Prostate gland (tissue), 2 donors: ENCODE data around the gene IL11RA. TPM values are rescaled to one million over a fixed set of nuclear protein-coding genes. Genes with fewer than 3 reads are reported as not detected.

Source experiments
- DNase-seq: peaks from one replicate; pipeline ENCODE4 v3.0.0-alpha.2; 2019; ENCODE audit warnings: low spot score
- H3K27ac ChIP-seq, 2 donors: fragments of 200-600 bp; sonication (generic); 2 replicates each; pipeline ENCODE4 v1.5.1; 2017 to 2019
- H3K27me3 ChIP-seq: fragments of 200-600 bp; sonication (generic); replicated peaks from 2 replicates; pipeline ENCODE4 v1.5.1; 2019; ENCODE audit not compliant: insufficient read depth
- H3K36me3 ChIP-seq, 2 donors: fragments of 200-600 bp; sonication (generic); 1 replicate in 1 of 2; 2 replicates in 1 of 2; pipeline versions ENCODE4 v1.5.1 to v1.8.1; 2017 to 2019
- H3K4me1 ChIP-seq: fragments of 200-600 bp; sonication (generic); replicated peaks from 2 replicates; pipeline ENCODE4 v1.5.1; 2019
- H3K4me3 ChIP-seq, 2 donors: fragments of 200-600 bp; sonication (generic); 2 replicates each; pipeline ENCODE4 v1.5.1; 2017 to 2019
- H3K9me3 ChIP-seq: fragments of 200-600 bp; sonication (generic); 2 replicates; pipeline ENCODE4 v1.5.1; 2017
- POLR2A ChIP-seq: fragments of 450-650 bp; IDR thresholded peaks from one replicate; pipeline ENCODE4 v1.6.1; 2016; ENCODE audit warnings: antibody characterized with exemption, mild to moderate bottlenecking
- POLR2AphosphoS5 ChIP-seq: sonication (generic); formaldehyde crosslinking; IDR thresholded peaks from one replicate; pipeline ENCODE4 v1.6.1; 2017; ENCODE audit warnings: antibody characterized with exemption
- WGBS: methylation state at CpG from one replicate; pipeline ENCODE4 v1.1.5; 2018; 5-methylcytosine and 5-hydroxymethylcytosine counted together
- intact Hi-C: fragments of 100-400 bp; cut with DNase I; formaldehyde crosslinking; loops from one replicate; pipeline ENCODE4 v1.14.2; 2022
- total RNA-seq, 2 donors: library from RNA; depleted of rRNA; stranded (reverse); fragments of >200 nt; gene quantifications; one replicate each; pipeline ENCODE4 v1.1.0, GENCODE V29; 2016
- TF ChIP-seq, protein P1 (sequence below), 4 experiments: fragments of 200-600 bp in 2 of 4; fragments of 450-650 bp in 2 of 4; sonication (generic) in 2 of 4; IDR thresholded peaks; 1 replicate in 3 of 4; 2 replicates in 1 of 4; pipeline ENCODE4 v1.5.1; 2016 to 2019; ENCODE audit warnings: antibody characterized with exemption in 4 of 4, mild to moderate bottlenecking in 2 of 4, moderate library complexity in 2 of 4

Gene IL11RA
- total RNA-seq, 2 donors from 2014 or later, result 25.8 to 73.5 TPM

DNA sequence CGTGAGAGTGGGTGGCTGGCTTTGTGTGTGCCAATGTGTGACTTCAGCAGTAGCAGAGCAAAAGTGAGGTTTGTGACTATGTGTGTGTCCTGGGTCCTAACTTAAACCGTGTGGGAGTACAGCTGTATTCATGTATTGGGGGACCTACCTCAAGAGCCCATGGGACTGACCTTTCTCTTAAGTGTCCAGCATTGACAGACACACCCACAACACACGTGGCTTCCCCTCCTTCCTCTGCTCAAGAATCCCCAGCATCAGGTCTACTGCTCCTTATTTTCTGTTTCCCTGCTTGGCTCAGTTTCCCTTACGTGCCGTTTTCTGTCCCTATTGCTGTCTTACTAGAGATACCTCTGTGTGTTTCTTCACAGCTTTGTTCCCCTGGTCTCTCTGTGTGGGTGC, 616 bp downstream of the IL11RA start:
- TF ChIP-seq, protein P1, sequence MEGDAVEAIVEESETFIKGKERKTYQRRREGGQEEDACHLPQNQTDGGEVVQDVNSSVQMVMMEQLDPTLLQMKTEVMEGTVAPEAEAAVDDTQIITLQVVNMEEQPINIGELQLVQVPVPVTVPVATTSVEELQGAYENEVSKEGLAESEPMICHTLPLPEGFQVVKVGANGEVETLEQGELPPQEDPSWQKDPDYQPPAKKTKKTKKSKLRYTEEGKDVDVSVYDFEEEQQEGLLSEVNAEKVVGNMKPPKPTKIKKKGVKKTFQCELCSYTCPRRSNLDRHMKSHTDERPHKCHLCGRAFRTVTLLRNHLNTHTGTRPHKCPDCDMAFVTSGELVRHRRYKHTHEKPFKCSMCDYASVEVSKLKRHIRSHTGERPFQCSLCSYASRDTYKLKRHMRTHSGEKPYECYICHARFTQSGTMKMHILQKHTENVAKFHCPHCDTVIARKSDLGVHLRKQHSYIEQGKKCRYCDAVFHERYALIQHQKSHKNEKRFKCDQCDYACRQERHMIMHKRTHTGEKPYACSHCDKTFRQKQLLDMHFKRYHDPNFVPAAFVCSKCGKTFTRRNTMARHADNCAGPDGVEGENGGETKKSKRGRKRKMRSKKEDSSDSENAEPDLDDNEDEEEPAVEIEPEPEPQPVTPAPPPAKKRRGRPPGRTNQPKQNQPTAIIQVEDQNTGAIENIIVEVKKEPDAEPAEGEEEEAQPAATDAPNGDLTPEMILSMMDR (IDR thresholded peaks at IDR 0.05), result no peak
- TF ChIP-seq POLR2A, result no peak
- no peak for TF ChIP-seq POLR2AphosphoS5
- Histone ChIP-seq H3K4me1 (peaks cover 25% of the 10 kb centered on the region), H3K9me3 (no peaks in the 10 kb centered on the region), H3K36me3 (peaks cover 4 to 5% of the 10 kb centered on the region in 2 donors), H3K4me3 (peak overlapping the region in 1 of 2 donors; percentile 23), H3K27ac (peak overlapping the region; percentile 79 to 83), H3K27me3 (no peaks in the 10 kb centered on the region)
- 28% methylated on average over 5 of the region's 5 CpGs for WGBS
- no peak for DNase-seq
- intact Hi-C loops, result no loop called here

DNA sequence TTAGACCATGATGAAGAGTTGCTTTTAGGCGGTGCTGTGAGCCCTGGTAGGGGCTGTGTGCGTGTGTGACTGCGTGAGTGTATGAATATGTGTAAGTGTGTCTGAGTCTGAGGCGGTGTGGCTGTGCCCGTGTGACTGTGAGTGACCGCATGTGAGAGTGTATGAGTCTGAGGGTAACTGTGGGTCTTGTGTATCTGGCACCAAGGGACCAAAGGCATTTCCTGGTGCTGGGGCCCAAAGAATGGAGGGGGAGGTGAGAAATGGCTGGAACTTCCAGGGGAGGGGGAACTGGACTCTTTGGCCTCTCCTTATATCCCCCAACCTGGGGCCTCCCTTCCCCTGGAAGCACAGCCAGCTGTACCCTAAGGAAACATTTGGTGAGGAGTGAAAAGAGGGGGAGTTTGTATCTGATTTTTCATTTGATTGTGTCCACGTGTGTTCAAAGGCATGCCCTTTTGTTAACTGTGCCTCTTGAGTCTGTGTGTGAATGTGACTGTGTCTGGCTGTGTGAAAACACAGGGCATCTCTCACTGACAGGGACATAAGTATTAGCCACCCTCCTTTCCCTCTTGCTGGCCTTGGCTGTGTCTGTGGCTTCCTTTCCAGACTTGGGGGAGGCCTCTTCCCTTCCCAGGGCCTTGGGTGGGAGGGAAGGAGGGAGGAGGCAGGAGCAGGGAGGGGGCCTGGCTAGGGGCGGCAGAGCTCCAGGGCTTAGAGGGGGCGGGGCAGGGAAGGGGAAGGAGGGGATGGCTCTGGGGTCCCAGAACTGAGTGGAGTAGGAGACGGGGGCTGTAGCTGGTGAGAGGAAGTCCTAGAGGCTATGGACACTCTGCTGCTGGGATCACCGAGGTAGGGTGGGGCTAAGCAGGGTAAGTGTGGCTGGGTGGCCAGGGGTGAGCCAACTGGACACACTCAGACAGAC, 1.4 kb downstream of the IL11RA start:
- Histone ChIP-seq H3K36me3 (peaks cover 4 to 5% of the 10 kb centered on the region in 2 donors), H3K4me3 (no peak overlapping the region), H3K4me1 (peaks cover 20% of the 10 kb centered on the region), H3K27me3 (no peaks in the 10 kb centered on the region), H3K27ac (peak overlapping the region; percentile 38 to 65), H3K9me3 (no peaks in the 10 kb centered on the region)
- TF ChIP-seq POLR2A (no peak), POLR2AphosphoS5 (no peak)
- TF ChIP-seq, protein P1 (IDR thresholded peaks at IDR 0.05), result no peak
- 44% methylated on average over 11 of the region's 11 CpGs for WGBS
- no peak for DNase-seq
- intact Hi-C loops, result no loop called here

- H3K4me3 ChIP-seq, result no peak overlapping the region
- H3K36me3 ChIP-seq, result peaks cover 0 to 4% of the 10 kb centered on the region in 2 donors
- peaks cover 20% of the 10 kb centered on the region for H3K4me1 ChIP-seq
- intact Hi-C loops, result no loop called here
- TF ChIP-seq POLR2A, result no peak
- peak; percentile 67 for TF ChIP-seq POLR2AphosphoS5
- TF ChIP-seq, protein P1 (IDR thresholded peaks at IDR 0.05), result no peak
- H3K9me3 ChIP-seq, result no peaks in the 10 kb centered on the region
- H3K27me3 ChIP-seq, result no peaks in the 10 kb centered on the region
- peak; percentile 66 for DNase-seq
- H3K27ac ChIP-seq, result peak overlapping the region; percentile 38 to 65
- 11% methylated on average over 11 of the region's 11 CpGs for WGBS
Measured at GRCh38 chr9:34654323-34655051, 2.5 kb downstream of the IL11RA start.

GRCh38 chr9:34655394-34655793, 3.4 kb downstream of the IL11RA start:
- intact Hi-C loops, result no loop called here
- Histone ChIP-seq H3K4me1 (peaks cover 20% of the 10 kb centered on the region), H3K27ac (peak overlapping the region; percentile 38 to 62), H3K36me3 (no peaks in the 10 kb centered on the region), H3K9me3 (no peaks in the 10 kb centered on the region), H3K27me3 (no peaks in the 10 kb centered on the region), H3K4me3 (no peak overlapping the region)
- 54% methylated on average over 5 of the region's 5 CpGs for WGBS
- DNase-seq, result no peak
- TF ChIP-seq, protein P1 (IDR thresholded peaks at IDR 0.05), result no peak
- TF ChIP-seq POLR2A (no peak), POLR2AphosphoS5 (no peak)
